CD8-positive, alpha-beta memory T cell (primary cell): Measurements from ENCODE around the gene HEMGN. TPM values are rescaled to one million over a fixed set of nuclear protein-coding genes. Genes with fewer than 3 reads are reported as not detected.
"Not testable (repeated sequence)": the region's sequence is repeated elsewhere in the genome, so short reads cannot be mapped to it uniquely, and the experiment has no call there.

Experiments
- CTCF ChIA-PET: fragments of 350-600 bp; sonication (Branson Sonifier 250); formaldehyde crosslinking; loops from one replicate; lab custom pipeline; 2021; ENCODE audit warnings: antibody characterized with exemption; lab: Charles Lee
- POLR2A ChIA-PET: fragments of 350-600 bp; sonication (Branson Sonifier 250); formaldehyde crosslinking; loops from one replicate; lab custom pipeline; 2021; ENCODE audit warnings: antibody characterized with exemption; lab: Charles Lee
- DNase-seq, 5 donors: peaks; one replicate each; pipeline versions ENCODE4 v3.0.0 to v3.0.0-alpha.2; 2020 to 2022; ENCODE audit warnings: mixed read lengths in 1 of 5
- H3K27ac ChIP-seq: one replicate; pipeline ENCODE4 v1.7.0; 2013; ENCODE audit warnings: low read depth, mild to moderate bottlenecking, low read length, moderate library complexity
- H3K27me3 ChIP-seq: 2 replicates; pipeline ENCODE4 v1.7.0; 2013; ENCODE audit warnings: low read length, mild to moderate bottlenecking; ENCODE audit not compliant: insufficient read depth, poor library complexity, severe bottlenecking
- H3K36me3 ChIP-seq: 2 replicates; pipeline ENCODE4 v1.7.0; 2013; ENCODE audit warnings: mild to moderate bottlenecking, low read length, moderate library complexity; ENCODE audit not compliant: insufficient read depth
- H3K4me1 ChIP-seq: 2 replicates; pipeline ENCODE4 v1.7.0; 2013; ENCODE audit warnings: mild to moderate bottlenecking, low read length, moderate library complexity; ENCODE audit not compliant: insufficient read depth
- H3K4me3 ChIP-seq: 2 replicates; pipeline ENCODE4 v1.7.0; 2013; ENCODE audit warnings: mild to moderate bottlenecking, low read length
- H3K9me3 ChIP-seq: 2 replicates; pipeline ENCODE4 v1.7.0; 2013; ENCODE audit warnings: mild to moderate bottlenecking, low read length
- H3K27ac Mint-ChIP-seq, 8 donors: one replicate each; pipeline ENCODE4 v1.8.0; 2020 to 2021; ENCODE audit warnings: mixed read lengths in 8 of 8, mild to moderate bottlenecking in 6 of 8, inconsistent platforms in 3 of 8, moderate library complexity in 3 of 8
- H3K27me3 Mint-ChIP-seq, 2 donors: one replicate each; pipeline ENCODE4 v1.8.0; 2020 to 2021; ENCODE audit warnings: mixed read lengths in 2 of 2, mild to moderate bottlenecking in 1 of 2, moderate library complexity in 1 of 2
- H3K36me3 Mint-ChIP-seq, 3 donors: one replicate each; pipeline ENCODE4 v1.8.0; 2020 to 2021; ENCODE audit warnings: mixed read lengths in 3 of 3, inconsistent platforms in 1 of 3, mild to moderate bottlenecking in 1 of 3
- H3K4me1 Mint-ChIP-seq, 3 donors: one replicate each; pipeline ENCODE4 v1.8.0; 2020 to 2021; ENCODE audit warnings: mixed read lengths in 3 of 3, inconsistent platforms in 1 of 3, mild to moderate bottlenecking in 1 of 3
- H3K4me3 Mint-ChIP-seq, 7 donors: one replicate each; pipeline ENCODE4 v1.8.0; 2020 to 2021; ENCODE audit warnings: mixed read lengths in 7 of 7, mild to moderate bottlenecking in 6 of 7, moderate library complexity in 4 of 7, inconsistent platforms in 2 of 7
- H3K9me3 Mint-ChIP-seq, 5 donors: one replicate each; pipeline ENCODE4 v1.8.0; 2020 to 2022; ENCODE audit warnings: mixed read lengths in 5 of 5, mild to moderate bottlenecking in 3 of 5, moderate library complexity in 2 of 5, inconsistent platforms in 1 of 5
- polyA plus RNA-seq: library from polyadenylated mRNA; unstranded; fragments of 300-500 nt; fragmentation: Illumina TruSeq; gene quantifications from one replicate; pipeline ENCODE4 v1.2.3, GENCODE V29; 2021
- total RNA-seq, 2 experiments: library from RNA; stranded (reverse); gene quantifications; one replicate each; pipeline ENCODE4 v1.2.3, GENCODE V29; 2021

Gene HEMGN
- total and polyA plus RNA-seq, 3 experiments from 2014 or later: 0.31 to 2.8 (median 0.66) TPM

DNA sequence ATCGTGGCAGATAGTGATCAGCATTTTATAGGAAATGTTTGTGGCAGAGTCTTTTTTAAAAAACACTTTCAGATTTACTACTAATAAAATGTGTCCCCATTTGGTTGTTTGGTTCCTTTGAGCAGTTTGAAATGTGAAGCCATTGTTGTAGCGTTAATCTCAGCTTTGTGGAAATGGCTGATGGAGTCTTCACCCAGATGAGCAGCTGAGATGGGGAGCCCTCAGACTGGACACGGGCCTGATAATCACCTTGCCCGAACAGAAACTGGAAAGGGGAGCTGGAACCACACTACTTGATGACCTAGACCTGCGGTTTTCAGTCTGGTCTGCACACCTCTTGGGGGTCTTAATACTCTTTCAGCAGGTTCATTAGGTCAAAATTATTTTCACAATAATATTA, 24.6 kb upstream of the HEMGN start:
- no peaks in the 10 kb centered on the region for H3K36me3 ChIP-seq
- no peak overlapping the region for H3K27ac Mint-ChIP-seq
- DNase-seq: no peak
- H3K9me3 Mint-ChIP-seq: no peaks in the 10 kb centered on the region
- H3K4me3 ChIP-seq: no peak overlapping the region
- peaks cover 1 to 13% of the 10 kb centered on the region in 2 donors for H3K27me3 Mint-ChIP-seq
- ChIA-PET POLR2A (no interaction called here), CTCF (interaction anchor here (1.1 kb wide), 1 partner anchor 39 kb away, joined by 4 read pairs; no protein-coding TSS in a partner anchor)
- H3K27ac ChIP-seq: peak overlapping the region; percentile 16
- no peaks in the 10 kb centered on the region for H3K4me1 ChIP-seq
- no peaks in the 10 kb centered on the region for H3K36me3 Mint-ChIP-seq
- H3K4me1 Mint-ChIP-seq: no peaks in the 10 kb centered on the region
- no peaks in the 10 kb centered on the region for H3K9me3 ChIP-seq
- H3K4me3 Mint-ChIP-seq: no peak overlapping the region
- H3K27me3 ChIP-seq: no peaks in the 10 kb centered on the region

- peak overlapping the region; percentile 38 for H3K27ac ChIP-seq
- H3K9me3 ChIP-seq: no peaks in the 10 kb centered on the region
- Mint-ChIP-seq H3K4me1 (no peaks in the 10 kb centered on the region), H3K9me3 (no peaks in the 10 kb centered on the region), H3K4me3 (no peak overlapping the region), H3K27ac (no peak overlapping the region), H3K36me3 (no peaks in the 10 kb centered on the region), H3K27me3 (peaks cover 1 to 12% of the 10 kb centered on the region in 2 donors)
- no peaks in the 10 kb centered on the region for H3K4me1 ChIP-seq
- H3K36me3 ChIP-seq: no peaks in the 10 kb centered on the region
- DNase-seq: no peak
- H3K27me3 ChIP-seq: no peaks in the 10 kb centered on the region
- ChIA-PET CTCF (interaction anchor here (1.1 kb wide), 1 partner anchor 38 kb away, joined by 4 read pairs; no protein-coding TSS in a partner anchor), POLR2A (no interaction called here)
- H3K4me3 ChIP-seq: no peak overlapping the region
Observed at GRCh38 chr9:97962136-97962535, 24.2 kb upstream of the HEMGN start.

- Mint-ChIP-seq H3K4me3 (no peak overlapping the region), H3K27ac (no peak overlapping the region), H3K4me1 (no peaks in the 10 kb centered on the region), H3K36me3 (no peaks in the 10 kb centered on the region), H3K9me3 (no peaks in the 10 kb centered on the region), H3K27me3 (peaks cover 1 to 7% of the 10 kb centered on the region in 2 donors)
- DNase-seq: no peak
- Histone ChIP-seq H3K4me1 (no peaks in the 10 kb centered on the region), H3K9me3 (no peaks in the 10 kb centered on the region), H3K36me3 (no peaks in the 10 kb centered on the region), H3K27me3 (no peaks in the 10 kb centered on the region), H3K27ac (peak overlapping the region; percentile 38), H3K4me3 (no peak overlapping the region)
- CTCF ChIA-PET: interaction anchor here (0.6 kb wide), 1 partner anchor 37 kb away, joined by 3 read pairs; no protein-coding TSS in a partner anchor
- POLR2A ChIA-PET: no interaction called here
Observed at GRCh38 chr9:97961361-97961760, 23.4 kb upstream of the HEMGN start.

DNA sequence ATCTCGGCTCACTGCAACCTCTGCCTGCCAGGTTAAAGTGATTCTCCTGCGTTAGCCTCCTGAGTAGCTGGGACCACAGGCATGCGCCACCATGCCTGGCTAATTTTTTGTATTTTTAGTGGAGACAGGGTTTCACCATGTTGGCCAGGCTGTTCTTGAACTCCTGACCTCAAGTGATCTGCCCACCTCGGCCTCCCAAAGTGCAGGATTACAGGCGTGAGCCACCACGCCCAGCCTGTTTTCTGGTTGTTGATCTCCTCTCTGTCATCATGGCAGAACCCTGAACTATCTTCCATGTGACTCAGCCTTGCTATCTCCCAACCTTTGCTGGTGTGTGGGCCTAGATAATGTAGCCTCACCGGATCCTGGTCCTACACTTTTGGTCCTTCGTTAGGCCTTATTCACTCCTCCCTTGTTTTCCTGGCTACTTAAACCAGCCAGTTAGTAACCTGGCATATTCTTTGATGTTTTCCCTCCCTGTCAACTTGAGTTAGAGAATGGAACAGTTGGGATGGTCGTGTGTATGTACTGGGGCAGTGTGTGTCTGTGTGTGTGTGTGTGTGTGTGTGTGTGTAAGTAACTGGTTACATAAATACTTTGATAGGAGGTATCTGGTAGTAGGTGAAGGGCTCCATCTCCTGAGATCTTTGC, 22.8 kb upstream of the HEMGN start:
- H3K27ac ChIP-seq: peak overlapping the region; percentile 38
- H3K9me3 Mint-ChIP-seq, H3K27me3 Mint-ChIP-seq, H3K4me3 ChIP-seq, DNase-seq, H3K4me1 Mint-ChIP-seq, H3K9me3 ChIP-seq, H3K4me3 Mint-ChIP-seq, H3K36me3 ChIP-seq, POLR2A ChIA-PET, H3K27ac Mint-ChIP-seq, H3K36me3 Mint-ChIP-seq, H3K4me1 ChIP-seq, H3K27me3 ChIP-seq: not testable (repeated sequence)
- CTCF ChIA-PET: interaction anchor here (1.6 to 3.3 kb wide), 2 partner anchors 18 to 38 kb away, joined by 3 to 25 read pairs; partner anchors contain the start of gene TRMO

- no peaks in the 10 kb centered on the region for H3K36me3 Mint-ChIP-seq
- H3K27ac Mint-ChIP-seq: no peak overlapping the region
- Histone ChIP-seq H3K27ac (no peak overlapping the region), H3K4me1 (no peaks in the 10 kb centered on the region), H3K9me3 (no peaks in the 10 kb centered on the region), H3K4me3 (no peak overlapping the region), H3K27me3 (no peaks in the 10 kb centered on the region), H3K36me3 (no peaks in the 10 kb centered on the region)
- peaks cover 1 to 3% of the 10 kb centered on the region in 2 donors for H3K27me3 Mint-ChIP-seq
- DNase-seq: no peak
- H3K4me3 Mint-ChIP-seq: no peak overlapping the region
- CTCF ChIA-PET: interaction anchor here (1.3 to 3.3 kb wide), 4 partner anchors 17 to 76 kb away, joined by 3 to 25 read pairs (median 4); partner anchors contain the start of genes ANP32B and TRMO
- no peaks in the 10 kb centered on the region for H3K4me1 Mint-ChIP-seq
- POLR2A ChIA-PET: no interaction called here
- no peaks in the 10 kb centered on the region for H3K9me3 Mint-ChIP-seq
Observed at GRCh38 chr9:97959585-97959984, 21.6 kb upstream of the HEMGN start.

GRCh38 chr9:97958812-97959511, 21.0 kb upstream of the HEMGN start:
- Histone ChIP-seq H3K4me3 (no peak overlapping the region), H3K27me3 (no peaks in the 10 kb centered on the region), H3K9me3 (no peaks in the 10 kb centered on the region), H3K36me3 (no peaks in the 10 kb centered on the region), H3K27ac (peak overlapping the region; percentile 21), H3K4me1 (no peaks in the 10 kb centered on the region)
- H3K27me3 Mint-ChIP-seq: peaks cover 0 to 4% of the 10 kb centered on the region in 2 donors
- POLR2A ChIA-PET: no interaction called here
- CTCF ChIA-PET: interaction anchor here (1.3 to 3.3 kb wide), 4 partner anchors 16 to 76 kb away, joined by 3 to 25 read pairs (median 4); partner anchors contain the start of genes ANP32B and TRMO
- H3K9me3 Mint-ChIP-seq: no peaks in the 10 kb centered on the region
- H3K4me1 Mint-ChIP-seq: no peaks in the 10 kb centered on the region
- no peaks in the 10 kb centered on the region for H3K36me3 Mint-ChIP-seq
- no peak for DNase-seq
- peak overlapping the region in 1 of 8 donors; percentile 51 for H3K27ac Mint-ChIP-seq
- H3K4me3 Mint-ChIP-seq: no peak overlapping the region

GRCh38 chr9:97956331-97956730, 18.4 kb upstream of the HEMGN start:
- H3K9me3 Mint-ChIP-seq: no peaks in the 10 kb centered on the region
- H3K9me3 ChIP-seq: no peaks in the 10 kb centered on the region
- H3K27ac ChIP-seq: no peak overlapping the region
- peaks cover 0 to 4% of the 10 kb centered on the region in 2 donors for H3K27me3 Mint-ChIP-seq
- H3K4me3 ChIP-seq: no peak overlapping the region
- no peaks in the 10 kb centered on the region for H3K4me1 Mint-ChIP-seq
- POLR2A ChIA-PET: interaction anchor here (1.5 kb wide), 1 partner anchor 34 kb away, joined by 3 read pairs; no protein-coding TSS in a partner anchor
- no peaks in the 10 kb centered on the region for H3K36me3 Mint-ChIP-seq
- H3K27ac Mint-ChIP-seq: no peak overlapping the region
- H3K4me3 Mint-ChIP-seq: no peak overlapping the region
- no peak for DNase-seq
- no peaks in the 10 kb centered on the region for H3K36me3 ChIP-seq
- H3K27me3 ChIP-seq: no peaks in the 10 kb centered on the region
- no peaks in the 10 kb centered on the region for H3K4me1 ChIP-seq
- CTCF ChIA-PET: interaction anchor here (1.3 to 5.2 kb wide), 2 partner anchors 11 to 32 kb away, joined by 3 to 63 read pairs; partner anchors contain the start of gene TRMO

DNA sequence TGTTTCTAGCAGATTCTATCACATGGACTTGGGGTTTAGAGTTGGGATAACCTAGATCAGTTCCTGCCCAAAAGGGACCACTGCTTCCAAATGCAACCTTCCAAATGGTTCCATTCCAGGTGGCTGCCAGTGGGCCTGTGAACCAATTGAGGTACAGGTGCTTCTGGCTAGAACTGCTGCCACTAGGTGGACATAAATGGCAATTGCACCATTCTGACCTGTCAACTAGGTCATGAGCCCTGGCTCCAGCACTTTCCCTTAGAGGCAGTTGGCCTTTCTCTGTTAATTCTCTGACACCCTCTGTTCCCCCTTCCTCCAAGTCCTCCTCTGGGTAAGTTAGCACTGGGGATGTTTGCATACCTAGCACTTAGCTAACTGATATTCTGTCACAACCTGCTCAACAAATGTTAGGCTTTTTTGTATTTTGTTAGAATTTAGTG, 16.6 kb upstream of the HEMGN start:
- CTCF ChIA-PET: interaction anchor here (0.6 to 5.2 kb wide), 10 partner anchors 17 to 80 kb away, joined by 3 to 63 read pairs (median 4); partner anchors contain the start of genes ANP32B and TRMO
- no peak overlapping the region for H3K27ac ChIP-seq

More for the DNA sequence above, 16.6 kb upstream of the HEMGN start:
- Histone ChIP-seq H3K27me3 (no peaks in the 10 kb centered on the region), H3K4me1 (no peaks in the 10 kb centered on the region), H3K36me3 (no peaks in the 10 kb centered on the region), H3K9me3 (no peaks in the 10 kb centered on the region), H3K4me3 (no peak overlapping the region)
- peaks cover 0 to 4% (median 0%) of the 10 kb centered on the region in 3 donors for H3K4me1 Mint-ChIP-seq
- H3K27ac Mint-ChIP-seq: peak overlapping the region in 1 of 8 donors; percentile 11
- peak; percentile 16 to 70 (median 53) for DNase-seq
- H3K4me3 Mint-ChIP-seq: no peak overlapping the region
- no peaks in the 10 kb centered on the region for H3K9me3 Mint-ChIP-seq
- H3K27me3 Mint-ChIP-seq: peaks cover 4% of the 10 kb centered on the region in 2 donors
- no peaks in the 10 kb centered on the region for H3K36me3 Mint-ChIP-seq
- POLR2A ChIA-PET: no interaction called here
